ENCODE measurements around the gene JMJD6.
"Not testable (repeated sequence)": the region's sequence is repeated elsewhere in the genome, so short reads cannot be mapped to it uniquely, and the experiment has no call there.

JMJD6 gene

DNA sequence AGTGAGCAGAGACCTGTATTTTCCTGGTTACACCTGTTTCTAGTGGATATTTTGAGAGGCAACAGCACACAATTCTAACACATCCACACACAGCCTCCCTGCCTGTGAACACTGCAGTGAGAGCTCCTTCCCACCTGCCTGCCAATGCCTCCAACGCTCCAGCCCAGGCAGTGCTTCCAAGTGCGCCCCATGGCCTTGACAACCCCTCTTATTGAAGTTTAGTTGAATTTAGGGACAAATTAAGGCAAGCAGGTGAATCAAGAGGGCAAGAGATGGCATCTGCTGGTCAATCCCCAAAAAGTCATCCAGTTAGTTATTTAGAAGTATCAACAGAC, 10.9 kb downstream of the JMJD6 start:
- DNase-seq = no peak

DNA sequence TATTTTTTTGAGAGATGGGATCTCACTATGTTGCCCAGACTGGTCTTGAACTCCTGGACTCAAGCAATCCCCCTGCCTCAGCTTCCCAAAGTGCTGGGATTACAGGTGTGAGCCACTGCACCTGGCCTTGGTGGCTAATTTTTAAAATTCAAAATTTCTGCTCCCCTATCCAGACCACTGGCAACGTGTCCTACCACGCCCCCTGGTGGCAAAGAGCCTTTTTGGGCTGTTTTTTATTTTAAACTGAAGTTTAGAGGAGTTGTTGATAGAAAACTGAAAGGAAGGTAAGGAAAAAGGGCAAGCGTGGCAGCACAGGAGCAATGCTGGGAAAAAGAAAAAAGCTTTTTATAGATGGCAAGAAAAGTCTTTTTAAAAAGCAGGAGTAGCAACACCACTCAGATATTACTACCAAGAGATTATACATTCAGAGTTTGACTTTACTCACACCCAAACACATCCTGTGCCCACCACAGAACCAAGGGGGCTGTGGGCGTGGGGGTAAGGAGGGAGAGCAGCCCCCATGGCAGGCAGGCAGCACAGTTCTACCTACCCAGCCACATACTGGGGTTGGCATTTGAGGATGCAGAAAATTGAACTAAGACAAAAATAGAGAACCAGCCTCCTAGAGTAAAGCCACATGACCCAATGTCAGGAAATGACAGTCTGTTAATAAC, 11.4 kb downstream of the JMJD6 start:
- DNase-seq = no peak

GRCh38 chr17:76714336-76714735, 12.1 kb downstream of the JMJD6 start:
- no peak for DNase-seq

DNA sequence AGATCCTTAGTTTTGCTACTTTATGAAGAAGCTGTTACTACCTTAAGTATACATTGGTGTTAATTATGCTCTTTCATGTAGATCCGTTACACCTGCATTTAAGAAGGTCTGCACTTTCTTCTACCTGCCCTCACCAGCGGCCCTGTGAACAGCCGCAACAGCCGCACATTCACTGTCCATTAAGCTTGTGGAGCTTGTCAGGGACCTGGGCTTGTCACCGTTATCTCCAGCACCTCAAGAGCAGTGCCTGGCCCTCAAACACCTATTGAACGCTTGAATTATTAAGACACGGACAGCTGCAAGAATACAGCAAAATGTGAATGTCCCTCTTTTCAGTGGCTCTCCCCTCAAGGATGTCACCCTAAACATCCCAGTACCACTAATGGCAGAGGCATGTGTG, 12.6 kb downstream of the JMJD6 start:
- DNase-seq = no peak

DNA sequence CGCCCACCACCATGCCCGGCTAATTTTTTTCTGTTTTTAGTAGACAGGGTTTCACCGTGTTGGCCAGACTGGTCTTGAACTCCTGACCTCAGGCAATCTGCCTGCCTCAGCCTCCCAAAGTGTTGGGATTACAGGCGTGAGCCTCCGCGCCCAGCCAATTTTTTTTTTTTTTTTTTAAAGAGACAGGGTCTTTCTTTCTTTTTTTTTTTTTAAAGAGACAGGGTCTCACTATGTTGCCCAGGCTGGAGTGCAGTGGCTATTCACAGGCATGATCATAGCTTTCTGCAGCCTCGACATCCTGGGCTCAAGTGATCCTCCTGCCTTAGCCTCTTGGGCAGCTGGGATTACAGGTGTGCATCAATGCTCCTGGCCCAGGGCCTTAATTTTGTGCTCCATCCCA, 14.1 kb downstream of the JMJD6 start:
- DNase-seq = not testable (repeated sequence)

- no peak for DNase-seq
Measured at GRCh38 chr17:76710863-76711611, 15.4 kb downstream of the JMJD6 start, which contains the start of gene MXRA7. Gene MXRA7 (minus strand): TSS chr17:76710965. CDS start chr17:76710946, 19 bp downstream.

- not testable (repeated sequence) for DNase-seq
Measured at GRCh38 chr17:76709951-76710862, 16.2 kb downstream of the JMJD6 start.

GRCh38 chr17:76709077-76709950, 17.1 kb downstream of the JMJD6 start:
- DNase-seq = no peak

GRCh38 chr17:76707985-76708807, 18.2 kb downstream of the JMJD6 start:
- DNase-seq = no peak

GRCh38 chr17:76706817-76707216, 19.6 kb downstream of the JMJD6 start:
- DNase-seq = no peak

DNA sequence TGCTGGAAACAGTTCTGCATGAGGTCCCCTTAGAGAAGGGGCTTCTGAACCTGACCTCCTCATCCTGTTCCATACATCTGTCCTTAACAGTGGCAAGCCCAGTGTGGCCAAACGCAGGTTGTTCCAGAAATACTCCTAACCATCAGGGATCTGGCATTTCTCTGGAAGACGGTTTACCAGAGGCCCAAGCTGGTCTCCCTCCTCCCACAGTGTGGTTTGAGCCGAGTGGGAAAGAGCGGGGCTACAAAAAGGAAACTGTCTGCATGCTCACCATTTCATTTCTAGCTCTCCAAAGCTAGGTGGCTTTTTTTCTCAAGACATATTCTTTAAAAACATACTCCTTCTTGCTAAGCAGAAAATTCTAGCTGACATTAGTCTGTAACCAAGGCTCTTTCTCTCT, 21.6 kb downstream of the JMJD6 start:
- no peak for DNase-seq

GRCh38 chr17:76702941-76703637, 23.3 kb downstream of the JMJD6 start:
- DNase-seq = no peak

- DNase-seq = no peak
Measured at GRCh38 chr17:76702076-76702475, 24.3 kb downstream of the JMJD6 start.

GRCh38 chr17:76701471-76701967, 24.9 kb downstream of the JMJD6 start:
- no peak for DNase-seq

DNA sequence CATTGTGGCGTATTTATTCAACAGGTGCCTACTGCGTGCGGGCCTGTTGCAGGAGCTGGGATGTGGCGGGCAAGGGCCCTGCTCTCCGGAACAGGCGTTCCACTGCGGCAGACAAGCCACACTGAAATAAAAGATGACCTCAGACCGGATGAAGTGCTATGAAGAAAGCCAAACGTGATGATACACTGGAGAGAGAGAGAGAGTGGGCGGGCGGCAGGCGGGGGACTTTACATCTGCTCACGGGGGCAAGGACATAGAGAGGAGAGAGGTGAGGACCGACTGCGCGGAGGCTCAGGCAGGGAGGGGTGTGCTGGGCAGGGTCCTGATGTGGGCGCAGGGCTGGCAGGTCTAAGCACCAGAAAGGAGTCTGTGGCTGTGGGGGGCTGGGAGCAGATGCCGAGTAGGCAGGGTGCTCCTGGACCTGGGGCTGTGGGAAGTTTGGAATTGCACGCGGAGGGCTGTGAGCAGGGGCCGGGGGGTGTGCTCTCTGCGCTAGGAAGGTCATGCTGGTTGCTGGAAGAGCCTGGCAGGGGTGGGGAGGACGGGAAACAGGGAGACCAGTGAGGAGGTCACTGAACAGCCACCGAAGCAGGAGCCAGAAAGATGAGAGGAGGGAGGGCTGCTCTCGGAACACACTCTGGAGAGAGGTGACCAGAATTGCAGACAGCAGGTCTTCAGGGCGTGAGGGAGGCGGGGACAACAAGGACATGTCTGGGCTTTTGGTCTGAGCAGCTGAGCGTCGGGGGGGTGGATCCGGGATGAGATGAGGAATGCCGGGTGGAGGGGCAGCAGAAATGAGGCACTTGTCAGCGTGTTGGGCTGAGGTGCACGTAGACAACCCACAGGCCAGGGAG, 25.6 kb downstream of the JMJD6 start:
- no peak for DNase-seq

DNA sequence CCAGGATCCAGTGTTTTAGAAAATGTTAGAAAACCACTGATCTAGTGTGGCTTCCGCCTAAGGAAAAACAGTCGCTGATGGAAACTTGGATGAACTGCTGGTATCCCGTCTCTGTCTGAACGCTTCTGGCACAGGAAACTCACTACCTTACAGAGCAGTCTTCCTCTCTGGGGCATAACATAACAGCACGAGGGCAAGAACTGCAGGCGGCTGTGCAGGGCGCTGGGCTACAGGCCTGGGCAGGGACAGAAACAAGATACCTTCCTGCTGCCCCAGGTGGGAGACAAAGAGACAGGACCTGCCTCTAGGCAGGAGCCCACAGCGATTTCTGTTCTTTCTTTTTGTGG, 26.2 kb downstream of the JMJD6 start:
- DNase-seq = no peak

- not testable (repeated sequence) for DNase-seq
Measured at GRCh38 chr17:76698466-76698977, 27.9 kb downstream of the JMJD6 start.

- DNase-seq = no peak
Measured at GRCh38 chr17:76697702-76698465, 28.5 kb downstream of the JMJD6 start.

Measured in NCI-H2081 treated with DMSO at 0.1 percent for 48 hours (cell line).